ENCODE data around the gene ITIH3. TPM values are rescaled to one million over a fixed set of nuclear protein-coding genes. Genes with fewer than 3 reads are reported as not detected.

ITIH3 gene
- total and polyA plus RNA-seq, 7 donors = 0.18 to 0.77 (median 0.29) TPM; not detected in 2

GRCh38 chr3:52779011-52779836 is 15.4 kb upstream of the ITIH3 start:
- no peak for DNase-seq
- no peak for TF ChIP-seq CTCF (IDR thresholded peaks at IDR 0.05)
- 78 to 84% (median 79%) methylated on average over 11 of the region's 11 CpGs for WGBS, 3 donors
- no peak for ATAC-seq
- Histone ChIP-seq H3K27ac (no peak overlapping the region), H3K36me3 (ENCODE audit: insufficient read depth in 1 of 2, low read depth in 1 of 2) (no peaks in the 10 kb centered on the region), H3K4me1 (no peaks in the 10 kb centered on the region), H3K27me3 (ENCODE audit: insufficient read depth in 3 of 3, low read length in 2 of 3) (peaks cover 0 to 2% (median 0%) of the 10 kb centered on the region in 3 donors), H3K9me3 (no peaks in the 10 kb centered on the region), H3K4me3 (no peak overlapping the region)
- intact Hi-C loops (cut with DNase I) = loop anchor here in 1 of 2 donors (5.0 kb wide), 1 partner anchor 48 kb away; no protein-coding TSS in a partner anchor

DNA sequence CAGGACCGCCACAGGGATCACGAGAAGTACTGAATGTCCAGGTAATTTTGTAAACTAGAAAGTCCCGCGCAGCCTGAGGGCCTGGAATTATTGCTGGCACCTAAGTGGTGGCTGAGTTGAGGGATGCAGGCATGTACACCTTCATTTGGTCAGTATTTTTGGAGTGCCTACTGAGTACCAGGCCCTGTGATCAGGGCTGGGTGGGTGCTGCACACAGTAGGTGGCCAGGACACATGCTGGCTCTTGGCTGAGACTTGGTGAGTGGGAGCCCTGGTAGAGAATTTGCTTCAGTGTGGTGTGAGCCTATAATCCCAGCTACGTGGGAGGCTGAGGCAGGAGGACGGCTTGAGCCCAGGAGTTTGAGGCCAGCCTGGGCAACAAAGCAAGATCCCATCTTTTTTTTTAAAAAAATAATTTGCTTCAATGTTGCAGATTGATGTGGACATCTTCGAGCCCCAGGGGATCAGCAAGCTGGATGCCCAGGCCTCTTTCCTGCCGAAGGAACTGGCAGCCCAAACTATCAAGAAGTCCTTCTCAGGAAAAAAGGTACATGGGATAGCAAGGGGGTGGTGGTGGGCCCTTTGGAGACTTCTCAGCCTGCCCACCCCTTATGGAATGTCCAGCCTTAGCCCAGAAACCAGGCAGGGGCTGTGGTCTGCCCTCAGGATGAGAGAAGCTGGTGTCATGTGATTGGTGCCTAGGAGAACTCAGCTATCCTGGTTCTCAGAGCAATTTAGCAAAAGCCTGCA is 14.6 kb upstream of the ITIH3 start:
- no peak for TF ChIP-seq CTCF (IDR thresholded peaks at IDR 0.05)
- Histone ChIP-seq H3K27ac (no peak overlapping the region), H3K4me3 (no peak overlapping the region), H3K4me1 (no peaks in the 10 kb centered on the region), H3K9me3 (no peaks in the 10 kb centered on the region), H3K27me3 (ENCODE audit: insufficient read depth in 3 of 3, low read length in 2 of 3) (peaks cover 0 to 2% (median 0%) of the 10 kb centered on the region in 3 donors), H3K36me3 (ENCODE audit: insufficient read depth in 1 of 2, low read depth in 1 of 2) (no peaks in the 10 kb centered on the region)
- 79 to 89% (median 84%) methylated on average over 8 of the region's 8 CpGs for WGBS, 3 donors
- ATAC-seq (no peak), DNase-seq (no peak)
- intact Hi-C loops (cut with DNase I) = loop anchor here in 1 of 2 donors (5.0 kb wide), 1 partner anchor 47 kb away; no protein-coding TSS in a partner anchor

DNA sequence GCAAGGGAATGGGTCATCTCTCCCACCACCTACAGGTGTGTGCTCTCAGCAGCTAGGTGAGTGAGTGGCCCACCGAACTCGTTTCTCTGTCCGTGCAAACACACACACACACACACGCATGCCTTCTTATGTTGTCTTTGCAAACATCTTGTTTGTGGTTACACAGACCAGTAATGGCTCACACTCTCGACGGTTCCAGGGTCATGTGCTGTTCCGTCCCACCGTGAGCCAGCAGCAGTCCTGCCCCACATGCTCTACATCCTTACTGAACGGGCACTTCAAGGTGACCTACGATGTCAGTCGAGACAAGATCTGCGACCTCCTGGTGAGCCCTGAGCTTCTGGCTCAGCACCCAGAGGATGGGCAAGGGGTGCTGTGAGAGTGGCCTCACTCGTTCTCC is 12.9 kb upstream of the ITIH3 start:
- Histone ChIP-seq H3K27ac (no peak overlapping the region), H3K4me1 (no peaks in the 10 kb centered on the region), H3K4me3 (no peak overlapping the region), H3K36me3 (ENCODE audit: insufficient read depth in 1 of 2, low read depth in 1 of 2) (no peaks in the 10 kb centered on the region), H3K9me3 (no peaks in the 10 kb centered on the region), H3K27me3 (ENCODE audit: insufficient read depth in 3 of 3, low read length in 2 of 3) (peaks cover 0 to 2% (median 0%) of the 10 kb centered on the region in 3 donors)
- no peak for TF ChIP-seq CTCF (IDR thresholded peaks at IDR 0.05)
- no peak for ATAC-seq
- WGBS, 3 donors = 65 to 73% (median 73%) methylated on average over 13 of the region's 13 CpGs
- DNase-seq = no peak
- intact Hi-C loops (cut with DNase I) = no loop called here

DNA sequence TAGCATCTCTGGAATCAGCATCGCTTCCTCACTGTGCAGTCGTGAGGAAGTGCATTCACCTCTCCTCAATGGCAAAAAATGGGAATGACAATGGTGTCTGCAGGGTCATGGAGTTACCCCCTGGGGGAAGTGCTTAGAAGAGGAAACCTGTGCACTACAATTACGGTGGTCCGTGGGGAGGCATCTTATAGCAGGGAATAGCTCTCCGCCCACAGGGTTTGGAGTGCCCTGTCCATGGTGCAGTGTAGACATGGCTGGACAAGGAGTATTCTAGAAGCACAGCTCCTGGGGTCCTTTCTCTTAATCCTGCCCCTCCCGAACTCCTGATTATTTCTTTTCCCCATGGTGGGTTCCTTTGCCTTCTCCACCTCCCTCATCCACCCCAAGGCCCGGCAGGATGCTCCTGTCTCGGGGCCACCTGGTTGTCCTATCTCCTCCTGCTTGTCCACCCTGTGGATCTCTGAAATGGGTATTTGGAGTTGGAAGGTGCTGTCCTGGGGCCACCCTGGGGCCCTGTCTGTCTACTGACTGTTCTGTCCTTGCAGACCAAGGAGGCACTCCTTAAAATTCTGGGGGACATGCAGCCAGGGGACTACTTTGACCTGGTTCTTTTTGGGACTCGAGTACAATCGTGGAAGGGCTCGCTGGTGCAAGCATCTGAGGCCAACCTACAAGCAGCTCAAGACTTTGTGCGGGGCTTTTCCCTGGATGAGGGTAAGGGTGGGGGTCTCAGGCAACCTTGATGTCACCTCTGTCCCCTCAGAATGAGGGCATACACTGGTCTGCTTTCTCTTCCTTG is 12.0 kb upstream of the ITIH3 start:
- no peak for ATAC-seq
- H3K27ac ChIP-seq = no peak overlapping the region
- no peak for TF ChIP-seq CTCF (IDR thresholded peaks at IDR 0.05)
- H3K9me3 ChIP-seq = no peaks in the 10 kb centered on the region
- H3K27me3 ChIP-seq (ENCODE audit: insufficient read depth in 3 of 3, low read length in 2 of 3) = peaks cover 0 to 2% (median 0%) of the 10 kb centered on the region in 3 donors
- intact Hi-C loops (cut with DNase I) = no loop called here
- 66 to 67% (median 66%) methylated on average over 12 of the region's 12 CpGs for WGBS, 3 donors
- no peaks in the 10 kb centered on the region for H3K4me1 ChIP-seq
- DNase-seq = no peak
- no peaks in the 10 kb centered on the region for H3K36me3 ChIP-seq (ENCODE audit: insufficient read depth in 1 of 2, low read depth in 1 of 2)
- H3K4me3 ChIP-seq = no peak overlapping the region

Data from psoas muscle (tissue), 8 donors.